Left ventricle myocardium inferior (tissue), 1 donor: ENCODE measurements around the gene RNF39. TPM values are rescaled to one million over a fixed set of nuclear protein-coding genes. Genes with fewer than 3 reads are reported as not detected.

Source experiments
- DNase-seq: peaks from one replicate; pipeline ENCODE4 v3.0.0-alpha.2; 2020
- H3K27ac ChIP-seq: fragments of 200-600 bp; replicated peaks from 2 replicates; pipeline ENCODE4 v1.8.0; 2021
- H3K27me3 ChIP-seq: fragments of 200-600 bp; 2 replicates; pipeline ENCODE4 v1.8.0; 2021; ENCODE audit warnings: low read depth
- H3K36me3 ChIP-seq: fragments of 200-600 bp; 2 replicates; pipeline ENCODE4 v1.8.0; 2021
- H3K4me1 ChIP-seq: fragments of 200-600 bp; 2 replicates; pipeline ENCODE4 v1.8.0; 2021
- H3K4me3 ChIP-seq: fragments of 200-600 bp; 2 replicates; pipeline ENCODE4 v1.8.0; 2021; ENCODE audit warnings: mild to moderate bottlenecking, moderate library complexity
- H3K9me3 ChIP-seq: fragments of 200-600 bp; replicated peaks from 2 replicates; pipeline ENCODE4 v1.8.0; 2021
- intact Hi-C: fragments of 100-400 bp; cut with micrococcal nuclease; formaldehyde crosslinking; loops from one replicate; pipeline ENCODE4 v1.11.0; 2022
- total RNA-seq: library from RNA; stranded (reverse); fragmentation: NEBNext Ultra II Directional; extraction: Animal tissue kit (Norgen Biotek cat#: 25700); gene quantifications from one replicate; pipeline ENCODE4 v1.2.1, GENCODE V29; 2021
- TF ChIP-seq, protein P1 (sequence below): fragments of 200-600 bp; IDR thresholded peaks from 2 replicates; pipeline ENCODE4 v1.8.0; 2021; ENCODE audit warnings: antibody characterized with exemption, mild to moderate bottlenecking, borderline replicate concordance
- donor health status: DM: no; HTN: yes; CAD: no; lungs with severe emphysema.

Gene RNF39
- total RNA-seq, 1 donor from 2014 or later: not detected

GRCh38 chr6:30103872-30104179 is 28.3 kb upstream of the RNF39 start:
- no peak for DNase-seq
- peaks cover 36% of the 10 kb centered on the region for H3K4me1 ChIP-seq
- intact Hi-C loops: loop anchor here (2.0 kb wide), 1 partner anchor 37 kb away; the partner anchor contains the start of gene PPP1R11
- no peaks in the 10 kb centered on the region for H3K36me3 ChIP-seq
- H3K27ac ChIP-seq: no peak overlapping the region
- TF ChIP-seq, protein P1, sequence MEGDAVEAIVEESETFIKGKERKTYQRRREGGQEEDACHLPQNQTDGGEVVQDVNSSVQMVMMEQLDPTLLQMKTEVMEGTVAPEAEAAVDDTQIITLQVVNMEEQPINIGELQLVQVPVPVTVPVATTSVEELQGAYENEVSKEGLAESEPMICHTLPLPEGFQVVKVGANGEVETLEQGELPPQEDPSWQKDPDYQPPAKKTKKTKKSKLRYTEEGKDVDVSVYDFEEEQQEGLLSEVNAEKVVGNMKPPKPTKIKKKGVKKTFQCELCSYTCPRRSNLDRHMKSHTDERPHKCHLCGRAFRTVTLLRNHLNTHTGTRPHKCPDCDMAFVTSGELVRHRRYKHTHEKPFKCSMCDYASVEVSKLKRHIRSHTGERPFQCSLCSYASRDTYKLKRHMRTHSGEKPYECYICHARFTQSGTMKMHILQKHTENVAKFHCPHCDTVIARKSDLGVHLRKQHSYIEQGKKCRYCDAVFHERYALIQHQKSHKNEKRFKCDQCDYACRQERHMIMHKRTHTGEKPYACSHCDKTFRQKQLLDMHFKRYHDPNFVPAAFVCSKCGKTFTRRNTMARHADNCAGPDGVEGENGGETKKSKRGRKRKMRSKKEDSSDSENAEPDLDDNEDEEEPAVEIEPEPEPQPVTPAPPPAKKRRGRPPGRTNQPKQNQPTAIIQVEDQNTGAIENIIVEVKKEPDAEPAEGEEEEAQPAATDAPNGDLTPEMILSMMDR: no peak
- peak overlapping the region; percentile 65 for H3K4me3 ChIP-seq
- H3K27me3 ChIP-seq: peaks cover 69% of the 10 kb centered on the region
- H3K9me3 ChIP-seq: no peaks in the 10 kb centered on the region

DNA sequence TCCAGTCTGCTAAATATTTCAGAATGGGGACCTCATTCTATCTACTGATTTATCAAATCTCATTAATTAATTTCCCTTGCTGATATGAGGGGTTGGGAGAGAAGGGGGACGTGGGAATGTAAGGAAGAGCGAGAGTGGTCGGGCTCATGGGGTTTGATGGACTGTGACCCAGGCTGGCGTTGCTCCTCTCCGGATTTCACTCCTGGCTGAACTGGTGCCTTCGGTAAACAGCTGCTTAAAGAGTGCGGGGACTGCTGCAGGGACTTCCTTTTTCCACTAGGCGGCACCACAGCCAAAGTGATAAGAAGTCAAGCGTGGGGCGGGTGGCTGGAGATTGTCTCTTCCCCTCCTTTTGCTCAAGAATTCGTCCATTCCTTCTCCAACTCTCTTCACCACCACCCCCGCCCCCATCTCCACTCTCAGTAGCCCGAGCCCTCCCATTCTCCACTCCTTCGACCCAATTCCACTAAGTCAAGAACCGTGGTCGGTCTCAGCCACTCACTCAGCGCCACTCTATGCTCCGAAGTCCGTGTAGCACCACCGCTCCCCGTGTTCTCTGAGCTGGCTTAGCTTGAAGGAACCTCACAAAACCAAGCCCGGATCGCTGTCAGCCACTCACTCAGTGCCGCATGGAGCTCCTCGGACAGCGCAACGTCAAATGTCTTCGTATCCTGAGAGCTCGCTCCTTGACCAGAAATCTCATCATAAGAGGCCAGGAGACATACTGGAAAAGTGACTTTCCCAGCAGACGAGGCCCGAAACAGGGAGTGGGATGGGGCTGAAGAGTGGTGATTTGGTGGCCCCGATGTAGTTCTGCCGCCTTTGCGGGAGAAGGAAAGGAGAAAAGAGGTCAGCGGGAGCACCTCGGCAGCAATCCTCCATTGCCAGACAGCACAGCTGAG is 27.7 kb upstream of the RNF39 start:
- peaks cover 69% of the 10 kb centered on the region for H3K27me3 ChIP-seq
- TF ChIP-seq, protein P1: peak; percentile 92
- peak; percentile 85 for DNase-seq
- H3K27ac ChIP-seq: peak overlapping the region; percentile 76
- intact Hi-C loops: loop anchor here (2.0 kb wide), 1 partner anchor 36 kb away; the partner anchor contains the start of gene PPP1R11
- H3K4me1 ChIP-seq: peaks cover 36% of the 10 kb centered on the region
- no peaks in the 10 kb centered on the region for H3K9me3 ChIP-seq
- H3K4me3 ChIP-seq: peak overlapping the region; percentile 65
- H3K36me3 ChIP-seq: no peaks in the 10 kb centered on the region

GRCh38 chr6:30102414-30102969 is 26.9 kb upstream of the RNF39 start:
- peak; percentile 31 for DNase-seq
- Histone ChIP-seq H3K27me3 (peaks cover 71% of the 10 kb centered on the region), H3K4me3 (peak overlapping the region; percentile 65), H3K27ac (peak overlapping the region; percentile 76), H3K4me1 (peaks cover 36% of the 10 kb centered on the region), H3K9me3 (no peaks in the 10 kb centered on the region), H3K36me3 (no peaks in the 10 kb centered on the region)
- intact Hi-C loops: loop anchor here (2.0 kb wide), 1 partner anchor 36 kb away; the partner anchor contains the start of gene PPP1R11
- TF ChIP-seq, protein P1: no peak

DNA sequence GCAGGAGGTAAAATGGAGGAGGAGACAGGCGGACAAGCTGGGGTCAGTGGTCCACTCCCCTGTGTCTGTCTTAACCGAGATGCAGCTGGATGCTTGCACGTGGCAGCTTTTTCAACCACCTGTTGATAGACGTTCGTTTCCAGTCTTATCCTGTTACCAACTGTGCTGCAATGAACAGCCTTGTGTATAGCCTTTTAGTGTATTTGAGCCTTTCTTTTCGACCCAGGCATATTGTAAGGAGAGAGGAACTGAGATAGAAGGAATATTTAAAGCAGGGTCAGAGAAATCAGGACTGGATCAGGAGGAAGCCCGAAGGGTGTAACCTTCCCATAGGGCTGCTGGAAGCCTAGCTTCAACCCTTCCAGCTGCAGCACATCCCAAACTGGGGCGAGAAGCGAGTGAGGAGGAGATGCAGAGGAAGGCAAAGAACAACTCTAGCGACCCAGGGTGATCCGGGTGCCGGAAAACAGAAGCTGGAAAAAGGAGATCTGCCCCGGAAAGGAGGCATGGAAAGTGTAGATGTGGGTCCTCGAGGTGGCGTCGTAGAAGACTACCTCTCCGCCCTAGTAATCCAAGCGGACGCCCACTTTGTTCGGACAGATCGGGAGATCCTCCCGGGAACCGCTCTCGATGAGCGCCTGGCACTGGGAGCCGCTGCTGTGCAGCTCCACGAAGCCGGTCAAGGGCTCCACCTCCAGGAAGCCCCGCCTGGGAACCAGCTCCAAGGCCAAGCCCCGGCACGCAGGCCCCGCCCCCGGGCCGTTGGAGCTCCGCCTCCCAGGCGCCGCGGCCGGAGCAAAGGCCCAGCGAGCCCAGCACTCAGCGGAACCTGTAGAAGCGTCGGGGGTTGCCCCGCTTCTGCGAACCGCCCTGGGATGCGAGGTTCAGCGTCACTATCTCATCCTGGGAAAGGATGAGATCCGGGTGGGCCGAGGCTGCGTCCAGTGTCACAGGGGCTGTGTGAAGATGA is 26.2 kb upstream of the RNF39 start:
- peak overlapping the region; percentile 65 for H3K4me3 ChIP-seq
- H3K4me1 ChIP-seq: peaks cover 36% of the 10 kb centered on the region
- H3K36me3 ChIP-seq: no peaks in the 10 kb centered on the region
- peak; percentile 93 for DNase-seq
- no peaks in the 10 kb centered on the region for H3K9me3 ChIP-seq
- TF ChIP-seq, protein P1: peak; percentile 17
- intact Hi-C loops: loop anchor here (2.0 kb wide), 1 partner anchor 35 kb away; the partner anchor contains the start of gene PPP1R11
- peak overlapping the region; percentile 76 for H3K27ac ChIP-seq
- peaks cover 71% of the 10 kb centered on the region for H3K27me3 ChIP-seq
